ENCODE measurements around the gene PRIM2.
"Not testable (repeated sequence)": the region's sequence is repeated elsewhere in the genome, so short reads cannot be mapped to it uniquely, and the experiment has no call there.

The PRIM2 gene

DNA sequence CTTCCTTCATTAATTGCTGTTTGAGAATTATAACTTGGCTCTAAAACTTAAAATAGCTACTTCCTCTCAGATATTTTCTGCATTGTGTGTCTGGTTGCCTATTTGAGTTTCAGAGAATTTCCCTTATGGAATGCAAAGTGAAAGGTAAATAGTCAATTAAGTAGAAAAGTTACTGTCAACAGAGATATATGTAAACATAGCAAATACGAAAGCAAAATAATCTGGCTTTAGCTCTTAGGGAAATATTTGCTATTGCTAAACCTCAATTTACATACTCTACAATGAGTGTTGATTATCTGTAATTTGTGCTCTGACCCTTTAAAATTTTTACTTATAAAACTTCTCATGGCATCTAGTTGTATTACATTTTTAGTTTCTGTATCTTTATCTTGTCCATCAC, 54.3 kb downstream of the PRIM2 start:
- POLR2A ChIA-PET; H3K4me3 ChIP-seq (ENCODE audit: low read depth, low read length); H3K27ac ChIP-seq (ENCODE audit: extremely low read depth, low read depth, low read length); H3K9me3 ChIP-seq (ENCODE audit: control insufficient read depth, insufficient read depth, low read depth, low read length); H3K36me3 ChIP-seq (ENCODE audit: control insufficient read depth in 2 of 2, insufficient read depth in 1 of 2, low read length in 2 of 2); CTCF ChIA-PET; H3K4me1 ChIP-seq (ENCODE audit: control insufficient read depth, insufficient read depth, low read length): not testable (repeated sequence)

DNA sequence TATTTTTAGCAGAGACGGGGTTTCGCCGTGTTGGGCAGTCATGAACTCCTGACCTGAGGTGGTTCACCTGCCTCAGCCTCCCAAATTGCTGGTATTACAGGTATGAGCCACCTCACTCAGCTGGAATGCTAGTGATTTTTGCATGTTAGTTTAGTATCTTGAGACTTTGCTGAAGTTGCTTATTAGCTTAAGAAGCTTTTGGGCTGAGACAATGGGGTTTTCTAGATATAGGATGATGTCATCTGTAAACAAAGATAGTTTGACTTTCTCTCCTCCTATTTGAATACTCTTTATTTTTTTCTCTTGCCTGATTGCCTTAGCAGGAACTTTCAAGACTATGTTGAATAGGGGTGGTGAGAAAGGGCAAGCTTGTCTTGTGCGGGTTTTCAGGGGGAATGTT, 57.3 kb downstream of the PRIM2 start:
- POLR2A ChIA-PET; H3K27ac ChIP-seq (ENCODE audit: extremely low read depth, low read depth, low read length); H3K9me3 ChIP-seq (ENCODE audit: control insufficient read depth, insufficient read depth, low read depth, low read length); H3K36me3 ChIP-seq (ENCODE audit: control insufficient read depth in 2 of 2, insufficient read depth in 1 of 2, low read length in 2 of 2); H3K4me1 ChIP-seq (ENCODE audit: control insufficient read depth, insufficient read depth, low read length); H3K4me3 ChIP-seq (ENCODE audit: low read depth, low read length); CTCF ChIA-PET: not testable (repeated sequence)
- TF ChIP-seq, protein P1, sequence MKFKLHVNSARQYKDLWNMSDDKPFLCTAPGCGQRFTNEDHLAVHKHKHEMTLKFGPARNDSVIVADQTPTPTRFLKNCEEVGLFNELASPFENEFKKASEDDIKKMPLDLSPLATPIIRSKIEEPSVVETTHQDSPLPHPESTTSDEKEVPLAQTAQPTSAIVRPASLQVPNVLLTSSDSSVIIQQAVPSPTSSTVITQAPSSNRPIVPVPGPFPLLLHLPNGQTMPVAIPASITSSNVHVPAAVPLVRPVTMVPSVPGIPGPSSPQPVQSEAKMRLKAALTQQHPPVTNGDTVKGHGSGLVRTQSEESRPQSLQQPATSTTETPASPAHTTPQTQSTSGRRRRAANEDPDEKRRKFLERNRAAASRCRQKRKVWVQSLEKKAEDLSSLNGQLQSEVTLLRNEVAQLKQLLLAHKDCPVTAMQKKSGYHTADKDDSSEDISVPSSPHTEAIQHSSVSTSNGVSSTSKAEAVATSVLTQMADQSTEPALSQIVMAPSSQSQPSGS (tag by site-specific recombination; IDR thresholded peaks at IDR 0.05; ENCODE audit: low read depth) = peak; percentile 74

DNA sequence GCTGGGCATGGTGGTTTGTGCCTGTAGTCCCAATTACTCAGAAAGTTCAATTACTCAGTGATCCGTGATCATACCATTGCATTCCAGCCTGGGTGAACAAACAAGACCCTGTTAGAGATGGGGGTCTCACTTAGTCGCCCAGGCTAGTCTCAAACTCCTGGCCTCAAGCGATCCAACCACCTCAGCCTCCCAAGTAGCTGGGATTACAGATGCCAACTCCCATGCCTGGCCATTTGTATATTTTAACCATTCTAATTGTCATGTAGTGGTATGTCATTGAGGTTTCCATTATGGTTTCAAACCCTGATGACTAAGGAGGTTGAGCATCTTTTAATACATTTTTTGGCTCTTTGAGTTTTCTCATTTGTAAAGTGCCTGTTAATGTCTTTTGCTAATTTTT, 58.7 kb downstream of the PRIM2 start:
- H3K4me1 ChIP-seq (ENCODE audit: control insufficient read depth, insufficient read depth, low read length); H3K27ac ChIP-seq (ENCODE audit: extremely low read depth, low read depth, low read length); H3K36me3 ChIP-seq (ENCODE audit: control insufficient read depth in 2 of 2, insufficient read depth in 1 of 2, low read length in 2 of 2); H3K4me3 ChIP-seq (ENCODE audit: low read depth, low read length); POLR2A ChIA-PET; H3K9me3 ChIP-seq (ENCODE audit: control insufficient read depth, insufficient read depth, low read depth, low read length): not testable (repeated sequence)
- CTCF ChIA-PET = interaction anchor here (0.7 kb wide), 1 partner anchor 89 kb away, joined by 4 read pairs; no protein-coding TSS in a partner anchor

DNA sequence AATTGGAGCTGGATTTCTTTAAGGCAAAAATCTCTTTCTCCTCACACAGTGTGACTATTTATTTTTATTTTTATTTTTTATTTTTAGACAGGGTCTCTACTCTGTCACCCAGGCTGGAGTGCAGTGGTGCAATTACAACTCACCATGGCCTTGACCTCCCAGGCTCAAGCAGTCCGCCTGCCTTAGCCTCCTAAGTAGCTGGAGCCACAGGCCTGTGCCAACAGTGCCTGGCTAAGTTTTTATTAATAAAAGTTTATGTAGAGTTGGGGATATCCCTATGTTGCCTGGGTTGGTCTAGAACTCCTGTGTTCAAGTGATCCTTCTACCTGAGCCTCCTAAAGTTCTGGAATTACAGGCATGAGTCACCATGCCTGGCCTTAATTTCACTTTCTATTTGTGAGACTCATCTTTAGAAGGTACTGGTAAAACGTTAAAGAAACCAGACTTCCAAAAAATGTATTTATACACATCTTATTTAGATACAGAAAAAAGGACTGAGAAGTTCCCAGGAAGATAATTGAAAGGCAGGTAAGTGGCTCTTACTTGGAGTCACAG, 71.7 kb downstream of the PRIM2 start:
- H3K4me1 ChIP-seq (ENCODE audit: control insufficient read depth, insufficient read depth, low read length); H3K9me3 ChIP-seq (ENCODE audit: control insufficient read depth, insufficient read depth, low read depth, low read length); POLR2A ChIA-PET; H3K36me3 ChIP-seq (ENCODE audit: control insufficient read depth in 2 of 2, insufficient read depth in 1 of 2, low read length in 2 of 2); H3K27ac ChIP-seq (ENCODE audit: extremely low read depth, low read depth, low read length); H3K4me3 ChIP-seq (ENCODE audit: low read depth, low read length); CTCF ChIA-PET: not testable (repeated sequence)

DNA sequence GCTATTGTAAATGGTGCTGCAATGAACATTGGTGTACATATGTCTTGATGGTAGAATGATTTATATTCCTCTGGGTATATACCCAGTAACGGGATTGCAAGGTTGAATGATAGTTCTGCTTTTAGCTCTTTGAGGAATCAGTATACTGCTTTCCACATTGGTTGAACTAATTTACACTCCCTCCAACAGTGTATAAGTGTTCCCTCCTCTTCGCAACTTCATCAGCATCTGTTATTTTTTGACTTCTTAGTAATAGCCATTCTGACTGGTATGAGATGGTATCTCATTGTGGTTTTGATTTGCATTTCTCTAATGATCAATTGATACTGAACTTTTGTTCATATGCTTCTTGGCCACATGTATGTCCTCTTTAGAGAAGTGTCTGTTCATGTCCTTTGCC, 73.4 kb downstream of the PRIM2 start:
- H3K9me3 ChIP-seq (ENCODE audit: control insufficient read depth, insufficient read depth, low read depth, low read length); H3K4me1 ChIP-seq (ENCODE audit: control insufficient read depth, insufficient read depth, low read length); H3K4me3 ChIP-seq (ENCODE audit: low read depth, low read length); CTCF ChIA-PET; POLR2A ChIA-PET; H3K36me3 ChIP-seq (ENCODE audit: control insufficient read depth in 2 of 2, insufficient read depth in 1 of 2, low read length in 2 of 2); H3K27ac ChIP-seq (ENCODE audit: extremely low read depth, low read depth, low read length): not testable (repeated sequence)

- H3K4me3 ChIP-seq (ENCODE audit: low read depth, low read length); H3K9me3 ChIP-seq (ENCODE audit: control insufficient read depth, insufficient read depth, low read depth, low read length); POLR2A ChIA-PET; H3K36me3 ChIP-seq (ENCODE audit: control insufficient read depth in 2 of 2, insufficient read depth in 1 of 2, low read length in 2 of 2); CTCF ChIA-PET; H3K27ac ChIP-seq (ENCODE audit: extremely low read depth, low read depth, low read length); H3K4me1 ChIP-seq (ENCODE audit: control insufficient read depth, insufficient read depth, low read length): not testable (repeated sequence)
These were observed 74.6 kb downstream of the PRIM2 start for GRCh38 chr6:57392047-57392446.

DNA sequence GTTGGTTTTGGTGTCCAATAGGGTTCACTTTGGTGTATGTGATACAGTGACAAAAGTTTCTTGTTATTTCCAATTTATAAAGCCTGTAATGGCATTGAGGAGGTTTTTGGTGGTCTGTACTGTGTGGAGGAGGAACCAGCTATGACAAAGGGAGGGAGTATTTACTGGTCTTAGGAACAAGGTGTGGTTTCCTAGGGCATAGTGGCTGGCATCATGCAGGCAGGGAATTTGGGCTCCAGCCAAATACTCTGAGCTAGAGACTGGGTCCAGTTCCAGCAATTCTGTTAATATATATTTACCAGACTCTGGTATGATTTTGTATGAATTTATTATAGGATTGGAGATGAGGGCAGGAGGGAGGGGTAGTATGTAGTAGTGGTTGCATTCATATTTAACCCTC, 101.9 kb downstream of the PRIM2 start:
- POLR2A ChIA-PET; H3K9me3 ChIP-seq (ENCODE audit: control insufficient read depth, insufficient read depth, low read depth, low read length); H3K36me3 ChIP-seq (ENCODE audit: control insufficient read depth in 2 of 2, insufficient read depth in 1 of 2, low read length in 2 of 2); H3K4me3 ChIP-seq (ENCODE audit: low read depth, low read length); H3K27ac ChIP-seq (ENCODE audit: extremely low read depth, low read depth, low read length); H3K4me1 ChIP-seq (ENCODE audit: control insufficient read depth, insufficient read depth, low read length): not testable (repeated sequence)
- CTCF ChIA-PET = interaction anchor here (0.7 kb wide), 1 partner anchor 90 kb away, joined by 3 read pairs; no protein-coding TSS in a partner anchor

- H3K27ac ChIP-seq (ENCODE audit: extremely low read depth, low read depth, low read length) = no peak overlapping the region
- no peak for TF ChIP-seq ZNF670 (tag by site-specific recombination; IDR thresholded peaks at IDR 0.05; ENCODE audit: low read depth)
- no peak for TF ChIP-seq ZNF473 (tag by site-specific recombination; IDR thresholded peaks at IDR 0.05)
- TF ChIP-seq, protein P2, sequence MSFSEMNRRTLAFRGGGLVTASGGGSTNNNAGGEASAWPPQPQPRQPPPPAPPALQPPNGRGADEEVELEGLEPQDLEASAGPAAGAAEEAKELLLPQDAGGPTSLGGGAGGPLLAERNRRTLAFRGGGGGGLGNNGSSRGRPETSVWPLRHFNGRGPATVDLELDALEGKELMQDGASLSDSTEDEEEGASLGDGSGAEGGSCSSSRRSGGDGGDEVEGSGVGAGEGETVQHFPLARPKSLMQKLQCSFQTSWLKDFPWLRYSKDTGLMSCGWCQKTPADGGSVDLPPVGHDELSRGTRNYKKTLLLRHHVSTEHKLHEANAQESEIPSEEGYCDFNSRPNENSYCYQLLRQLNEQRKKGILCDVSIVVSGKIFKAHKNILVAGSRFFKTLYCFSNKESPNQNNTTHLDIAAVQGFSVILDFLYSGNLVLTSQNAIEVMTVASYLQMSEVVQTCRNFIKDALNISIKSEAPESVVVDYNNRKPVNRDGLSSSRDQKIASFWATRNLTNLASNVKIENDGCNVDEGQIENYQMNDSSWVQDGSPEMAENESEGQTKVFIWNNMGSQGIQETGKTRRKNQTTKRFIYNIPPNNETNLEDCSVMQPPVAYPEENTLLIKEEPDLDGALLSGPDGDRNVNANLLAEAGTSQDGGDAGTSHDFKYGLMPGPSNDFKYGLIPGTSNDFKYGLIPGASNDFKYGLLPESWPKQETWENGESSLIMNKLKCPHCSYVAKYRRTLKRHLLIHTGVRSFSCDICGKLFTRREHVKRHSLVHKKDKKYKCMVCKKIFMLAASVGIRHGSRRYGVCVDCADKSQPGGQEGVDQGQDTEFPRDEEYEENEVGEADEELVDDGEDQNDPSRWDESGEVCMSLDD (tag by site-specific recombination; IDR thresholded peaks at IDR 0.05) = no peak
- H3K9me3 ChIP-seq (ENCODE audit: control insufficient read depth, insufficient read depth, low read depth, low read length) = no peaks in the 10 kb centered on the region
- peaks cover 0 to 5% of the 10 kb centered on the region in 2 experiments; a peak in 1 of 3 replicates for H3K36me3 ChIP-seq (ENCODE audit: control insufficient read depth in 2 of 2, insufficient read depth in 1 of 2, low read length in 2 of 2)
- peaks cover 10% of the 10 kb centered on the region for H3K4me1 ChIP-seq (ENCODE audit: control insufficient read depth, insufficient read depth, low read length)
- POLR2A ChIA-PET = no interaction called here
- no peak overlapping the region for H3K4me3 ChIP-seq (ENCODE audit: low read depth, low read length)
- CTCF ChIA-PET = interaction anchor here (0.6 kb wide), 1 partner anchor 230 kb away, joined by 3 read pairs; no protein-coding TSS in a partner anchor
These were observed 104.1 kb downstream of the PRIM2 start for GRCh38 chr6:57421503-57421902.

Measured in HEK293 (cell line).